Stomach (tissue), 4 donors: Measurements from ENCODE around the gene SYNPO2.

ENCODE experiments used
- CTCF ChIP-seq, 7 experiments: fragments of 450-650 bp in 4 of 7; fragments of 200-600 bp in 3 of 7; sonication (generic) in 3 of 7; IDR thresholded peaks; one replicate each; pipeline ENCODE4 v1.5.1; 2016 to 2019; ENCODE audit warnings: antibody characterized with exemption in 7 of 7, control low read depth in 2 of 7, mild to moderate bottlenecking in 1 of 7
- POLR2A ChIP-seq, 4 donors: fragments of 450-650 bp; IDR thresholded peaks; one replicate each; pipeline ENCODE4 v1.6.1; 2016; ENCODE audit warnings: antibody characterized with exemption in 4 of 4, control low read depth in 2 of 4, mild to moderate bottlenecking in 1 of 4, moderate library complexity in 1 of 4

GRCh38 chr4:118905566-118905965, 16.9 kb downstream of the SYNPO2 start:
- TF ChIP-seq CTCF (IDR thresholded peaks at IDR 0.05) (no peak), POLR2A (IDR thresholded peaks at IDR 0.05) (no peak)
